Measurements from ENCODE around the gene POLE.

POLE gene

DNA sequence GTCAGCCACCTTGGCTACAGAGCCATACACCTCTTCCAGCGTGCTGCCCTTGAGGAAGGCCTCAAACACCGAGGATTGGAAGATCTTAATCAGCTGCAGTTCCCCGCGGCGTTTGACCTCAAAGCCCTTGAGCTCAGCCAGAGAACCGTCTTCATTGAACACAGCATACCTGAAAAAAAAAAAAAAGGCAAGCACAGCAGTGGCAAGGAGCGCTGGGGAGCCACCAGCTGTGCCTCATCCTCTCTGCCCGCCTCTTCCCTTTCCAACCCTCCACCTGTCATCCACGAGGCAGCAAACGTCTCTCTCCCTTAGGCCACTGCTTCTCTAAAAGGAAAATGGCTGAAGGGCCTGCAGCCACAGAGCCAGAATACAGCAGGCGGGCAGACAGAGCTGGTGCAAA, 26.1 kb downstream of the POLE start:
- Histone ChIP-seq H4K5ac (ENCODE audit: low read length) (no peak overlapping the region), H3K27me3 (ENCODE audit: insufficient read depth, low read length, poor library complexity) (no peaks in the 10 kb centered on the region), H3K4ac (ENCODE audit: low read depth, low read length) (no peak overlapping the region), H3K56ac (ENCODE audit: low read length) (no peak overlapping the region), H3K79me1 (ENCODE audit: low read length) (peaks cover 8% of the 10 kb centered on the region), H3K4me3 (ENCODE audit: low read length) (no peak overlapping the region), H4K8ac (ENCODE audit: low read depth, low read length) (no peak overlapping the region), H2BK120ac (ENCODE audit: low read depth, low read length) (no peak overlapping the region), H3K9ac (ENCODE audit: low read length) (no peak overlapping the region), H2BK5ac (ENCODE audit: low read length) (no peak overlapping the region), H2AK5ac (ENCODE audit: low read length) (no peak overlapping the region), H3K23ac (ENCODE audit: low read length) (no peak overlapping the region), H3K4me2 (ENCODE audit: low read length) (no peak overlapping the region), H3K4me1 (ENCODE audit: control insufficient read depth, low read depth, low read length) (no peaks in the 10 kb centered on the region), H3K18ac (ENCODE audit: low read length) (no peak overlapping the region), H3K36me3 (ENCODE audit: control insufficient read depth, insufficient read depth, low read length) (peaks cover 49% of the 10 kb centered on the region), H3K27ac (ENCODE audit: low read depth, low read length) (no peak overlapping the region), H3K79me2 (ENCODE audit: control insufficient read depth, insufficient read depth, low read length) (no peaks in the 10 kb centered on the region), H2BK15ac (replicated peaks; ENCODE audit: low read depth) (no peak overlapping the region)
- DNase-seq: no peak
- no CpG with 5 or more reads among the region's 11 CpGs for WGBS (ENCODE audit: extremely low coverage, insufficient coverage, low lambda C conversion rate)

DNA sequence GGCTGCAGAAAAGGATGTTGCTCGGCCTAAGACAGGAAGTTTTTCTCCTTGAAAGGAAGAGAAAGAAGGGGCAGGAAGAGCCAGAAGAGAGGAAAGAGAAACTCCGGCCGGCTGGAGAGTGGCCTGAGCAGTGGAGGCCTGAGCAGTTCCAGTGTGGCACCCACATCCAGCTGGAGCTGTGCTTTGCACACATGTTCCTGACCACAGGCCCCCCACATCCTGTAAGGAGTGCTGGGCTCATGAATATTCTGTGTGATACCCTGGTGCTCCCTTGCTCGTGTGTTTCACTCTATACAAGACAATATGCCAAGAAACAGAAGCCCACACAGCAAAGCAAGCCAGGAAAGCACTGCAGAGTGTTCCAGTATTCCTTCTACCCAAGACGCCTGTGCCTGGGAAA, 27.1 kb downstream of the POLE start:
- Histone ChIP-seq H2AK5ac (ENCODE audit: low read length) (no peak overlapping the region), H3K4ac (ENCODE audit: low read depth, low read length) (no peak overlapping the region), H3K9ac (ENCODE audit: low read length) (no peak overlapping the region), H3K27me3 (ENCODE audit: insufficient read depth, low read length, poor library complexity) (no peaks in the 10 kb centered on the region), H3K4me3 (ENCODE audit: low read length) (no peak overlapping the region), H3K79me2 (ENCODE audit: control insufficient read depth, insufficient read depth, low read length) (no peaks in the 10 kb centered on the region), H4K5ac (ENCODE audit: low read length) (no peak overlapping the region), H3K4me2 (ENCODE audit: low read length) (no peak overlapping the region), H3K18ac (ENCODE audit: low read length) (no peak overlapping the region), H3K4me1 (ENCODE audit: control insufficient read depth, low read depth, low read length) (no peaks in the 10 kb centered on the region), H3K56ac (ENCODE audit: low read length) (no peak overlapping the region), H2BK120ac (ENCODE audit: low read depth, low read length) (no peak overlapping the region), H3K23ac (ENCODE audit: low read length) (no peak overlapping the region), H4K8ac (ENCODE audit: low read depth, low read length) (no peak overlapping the region), H3K79me1 (ENCODE audit: low read length) (peaks cover 8% of the 10 kb centered on the region), H2BK5ac (ENCODE audit: low read length) (no peak overlapping the region), H2BK15ac (replicated peaks; ENCODE audit: low read depth) (no peak overlapping the region), H3K36me3 (ENCODE audit: control insufficient read depth, insufficient read depth, low read length) (peaks cover 47% of the 10 kb centered on the region), H3K27ac (ENCODE audit: low read depth, low read length) (no peak overlapping the region)
- no peak for DNase-seq
- WGBS (ENCODE audit: extremely low coverage, insufficient coverage, low lambda C conversion rate): no CpG with 5 or more reads among the region's 5 CpGs

GRCh38 chr12:132659146-132659545, 28.0 kb downstream of the POLE start:
- H4K5ac ChIP-seq (ENCODE audit: low read length): no peak overlapping the region
- no peak for DNase-seq
- no peak overlapping the region for H3K4me2 ChIP-seq (ENCODE audit: low read length)
- H3K18ac ChIP-seq (ENCODE audit: low read length): no peak overlapping the region
- H3K79me1 ChIP-seq (ENCODE audit: low read length): peaks cover 8% of the 10 kb centered on the region
- H2AK5ac ChIP-seq (ENCODE audit: low read length): no peak overlapping the region
- H3K56ac ChIP-seq (ENCODE audit: low read length): no peak overlapping the region
- H3K36me3 ChIP-seq (ENCODE audit: control insufficient read depth, insufficient read depth, low read length): peaks cover 46% of the 10 kb centered on the region
- H3K4me1 ChIP-seq (ENCODE audit: control insufficient read depth, low read depth, low read length): no peaks in the 10 kb centered on the region
- no peak overlapping the region for H3K9ac ChIP-seq (ENCODE audit: low read length)
- no peak overlapping the region for H3K4ac ChIP-seq (ENCODE audit: low read depth, low read length)
- H2BK5ac ChIP-seq (ENCODE audit: low read length): no peak overlapping the region
- no CpG with 5 or more reads among the region's 16 CpGs for WGBS (ENCODE audit: extremely low coverage, insufficient coverage, low lambda C conversion rate)
- H3K27ac ChIP-seq (ENCODE audit: low read depth, low read length): no peak overlapping the region
- no peak overlapping the region for H2BK15ac ChIP-seq (replicated peaks; ENCODE audit: low read depth)
- H2BK120ac ChIP-seq (ENCODE audit: low read depth, low read length): no peak overlapping the region
- H3K27me3 ChIP-seq (ENCODE audit: insufficient read depth, low read length, poor library complexity): no peaks in the 10 kb centered on the region
- H4K8ac ChIP-seq (ENCODE audit: low read depth, low read length): no peak overlapping the region
- no peak overlapping the region for H3K23ac ChIP-seq (ENCODE audit: low read length)
- no peak overlapping the region for H3K4me3 ChIP-seq (ENCODE audit: low read length)
- H3K79me2 ChIP-seq (ENCODE audit: control insufficient read depth, insufficient read depth, low read length): no peaks in the 10 kb centered on the region

- H3K27ac ChIP-seq (ENCODE audit: low read depth, low read length): no peak overlapping the region
- H3K4ac ChIP-seq (ENCODE audit: low read depth, low read length): no peak overlapping the region
- no peaks in the 10 kb centered on the region for H3K79me2 ChIP-seq (ENCODE audit: control insufficient read depth, insufficient read depth, low read length)
- no peak overlapping the region for H2BK120ac ChIP-seq (ENCODE audit: low read depth, low read length)
- no peak overlapping the region for H2BK5ac ChIP-seq (ENCODE audit: low read length)
- no peak overlapping the region for H2AK5ac ChIP-seq (ENCODE audit: low read length)
- no CpG with 5 or more reads among the region's 32 CpGs for WGBS (ENCODE audit: extremely low coverage, insufficient coverage, low lambda C conversion rate)
- H3K36me3 ChIP-seq (ENCODE audit: control insufficient read depth, insufficient read depth, low read length): peaks cover 42% of the 10 kb centered on the region
- no peak overlapping the region for H2BK15ac ChIP-seq (replicated peaks; ENCODE audit: low read depth)
- no peaks in the 10 kb centered on the region for H3K4me1 ChIP-seq (ENCODE audit: control insufficient read depth, low read depth, low read length)
- no peak overlapping the region for H4K8ac ChIP-seq (ENCODE audit: low read depth, low read length)
- no peak overlapping the region for H3K56ac ChIP-seq (ENCODE audit: low read length)
- no peak overlapping the region for H3K23ac ChIP-seq (ENCODE audit: low read length)
- peaks cover 8% of the 10 kb centered on the region for H3K79me1 ChIP-seq (ENCODE audit: low read length)
- no peak overlapping the region for H3K18ac ChIP-seq (ENCODE audit: low read length)
- no peak overlapping the region for H4K5ac ChIP-seq (ENCODE audit: low read length)
- H3K9ac ChIP-seq (ENCODE audit: low read length): no peak overlapping the region
- H3K27me3 ChIP-seq (ENCODE audit: insufficient read depth, low read length, poor library complexity): no peaks in the 10 kb centered on the region
- H3K4me2 ChIP-seq (ENCODE audit: low read length): no peak overlapping the region
- DNase-seq: no peak
- H3K4me3 ChIP-seq (ENCODE audit: low read length): no peak overlapping the region
These were observed 28.8 kb downstream of the POLE start for GRCh38 chr12:132658149-132658894.

GRCh38 chr12:132657004-132657727, 30.0 kb downstream of the POLE start:
- no peak overlapping the region for H3K18ac ChIP-seq (ENCODE audit: low read length)
- no peak overlapping the region for H3K56ac ChIP-seq (ENCODE audit: low read length)
- no peak overlapping the region for H4K5ac ChIP-seq (ENCODE audit: low read length)
- no peak overlapping the region for H3K9ac ChIP-seq (ENCODE audit: low read length)
- DNase-seq: no peak
- H3K36me3 ChIP-seq (ENCODE audit: control insufficient read depth, insufficient read depth, low read length): peaks cover 42% of the 10 kb centered on the region
- H3K27me3 ChIP-seq (ENCODE audit: insufficient read depth, low read length, poor library complexity): no peaks in the 10 kb centered on the region
- no peak overlapping the region for H4K8ac ChIP-seq (ENCODE audit: low read depth, low read length)
- no peak overlapping the region for H2BK120ac ChIP-seq (ENCODE audit: low read depth, low read length)
- H2BK15ac ChIP-seq (replicated peaks; ENCODE audit: low read depth): no peak overlapping the region
- no peaks in the 10 kb centered on the region for H3K4me1 ChIP-seq (ENCODE audit: control insufficient read depth, low read depth, low read length)
- no CpG with 5 or more reads among the region's 12 CpGs for WGBS (ENCODE audit: extremely low coverage, insufficient coverage, low lambda C conversion rate)
- no peak overlapping the region for H3K4me3 ChIP-seq (ENCODE audit: low read length)
- H3K4me2 ChIP-seq (ENCODE audit: low read length): no peak overlapping the region
- H2BK5ac ChIP-seq (ENCODE audit: low read length): no peak overlapping the region
- H3K79me2 ChIP-seq (ENCODE audit: control insufficient read depth, insufficient read depth, low read length): no peaks in the 10 kb centered on the region
- H3K23ac ChIP-seq (ENCODE audit: low read length): no peak overlapping the region
- H3K79me1 ChIP-seq (ENCODE audit: low read length): peaks cover 2% of the 10 kb centered on the region
- H3K27ac ChIP-seq (ENCODE audit: low read depth, low read length): no peak overlapping the region
- no peak overlapping the region for H2AK5ac ChIP-seq (ENCODE audit: low read length)
- H3K4ac ChIP-seq (ENCODE audit: low read depth, low read length): no peak overlapping the region

Measured in mesendoderm (in vitro differentiated cells).